Upper lobe of left lung (tissue), 6 donors: ENCODE data around the gene ZNF805. TPM values are rescaled to one million over a fixed set of nuclear protein-coding genes. Genes with fewer than 3 reads are reported as not detected.

ENCODE experiments used
- ATAC-seq, 2 donors: fragments of 200-7000 bp; cut with Tn5 transposase; one replicate each; pipeline ENCODE4 v1.9.1; 2022; ENCODE audit warnings: mild to moderate bottlenecking in 2 of 2, moderate library complexity in 2 of 2; ENCODE audit not compliant: low FRiP score in 2 of 2
- DNase-seq, 2 donors: peaks; one replicate each; pipeline ENCODE4 v3.0.0-alpha.2; 2019 to 2020
- H3K27ac ChIP-seq, 4 donors: fragments of 200-600 bp; sonication (generic); one replicate each; pipeline ENCODE4 v1.5.1; 2016 to 2019
- H3K27me3 ChIP-seq, 4 donors: fragments of 200-600 bp; sonication (generic); one replicate each; pipeline ENCODE4 v1.5.1; 2017 to 2019
- H3K36me3 ChIP-seq, 4 donors: fragments of 200-600 bp; sonication (generic); one replicate each; pipeline ENCODE4 v1.5.1; 2016 to 2019
- H3K4me1 ChIP-seq, 4 donors: fragments of 200-600 bp; sonication (generic); one replicate each; pipeline ENCODE4 v1.5.1; 2018 to 2019
- H3K4me3 ChIP-seq, 4 donors: fragments of 200-600 bp; sonication (generic); one replicate each; pipeline ENCODE4 v1.5.1; 2017 to 2019; ENCODE audit warnings: mild to moderate bottlenecking in 2 of 4, moderate library complexity in 1 of 4
- H3K9me3 ChIP-seq, 4 donors: fragments of 200-600 bp; sonication (generic); one replicate each; pipeline ENCODE4 v1.5.1; 2018 to 2019
- EP300 ChIP-seq, 4 donors: sonication (generic); formaldehyde crosslinking; IDR thresholded peaks; one replicate each; pipeline ENCODE4 v1.5.1; 2017; ENCODE audit warnings: antibody characterized with exemption in 4 of 4, control low read depth in 2 of 4
- POLR2A ChIP-seq, 4 donors: fragments of 450-650 bp; IDR thresholded peaks; one replicate each; pipeline ENCODE4 v1.5.1; 2016 to 2017; ENCODE audit warnings: antibody characterized with exemption in 4 of 4, mild to moderate bottlenecking in 2 of 4
- POLR2AphosphoS5 ChIP-seq, 2 donors: sonication (generic); formaldehyde crosslinking; IDR thresholded peaks; one replicate each; pipeline ENCODE4 v1.5.1; 2017; ENCODE audit warnings: antibody characterized with exemption in 2 of 2
- whole genome bisulfite sequencing, 2 donors: methylation state at CpG; one replicate each; pipeline ENCODE4 v1.1.5; 2017 to 2018; 5-methylcytosine and 5-hydroxymethylcytosine counted together
- total RNA-seq, 6 donors: library from RNA; depleted of rRNA in 4 of 6; stranded (reverse); fragments of >200 nt in 4 of 6; gene quantifications; one replicate each; pipeline versions ENCODE4 v1.1.0 to v1.2.1, GENCODE V29; 2016 to 2021
- TF ChIP-seq, protein P1 (sequence below), 6 experiments: fragments of 450-650 bp in 4 of 6; fragments of 200-600 bp in 2 of 6; sonication (generic) in 2 of 6; IDR thresholded peaks; one replicate each; pipeline ENCODE4 v1.5.1; 2016 to 2019; ENCODE audit warnings: antibody characterized with exemption in 6 of 6
- donor health status: DM: no; HTN: no; CAD: no; lungs with moderate emphysema.
- donor health status: DM: no; HTN: yes; CAD: no; lungs with severe emphysema.

Gene ZNF805
- total RNA-seq, 6 donors from 2014 or later: 10.5 to 18.8 (median 12.8) TPM

DNA sequence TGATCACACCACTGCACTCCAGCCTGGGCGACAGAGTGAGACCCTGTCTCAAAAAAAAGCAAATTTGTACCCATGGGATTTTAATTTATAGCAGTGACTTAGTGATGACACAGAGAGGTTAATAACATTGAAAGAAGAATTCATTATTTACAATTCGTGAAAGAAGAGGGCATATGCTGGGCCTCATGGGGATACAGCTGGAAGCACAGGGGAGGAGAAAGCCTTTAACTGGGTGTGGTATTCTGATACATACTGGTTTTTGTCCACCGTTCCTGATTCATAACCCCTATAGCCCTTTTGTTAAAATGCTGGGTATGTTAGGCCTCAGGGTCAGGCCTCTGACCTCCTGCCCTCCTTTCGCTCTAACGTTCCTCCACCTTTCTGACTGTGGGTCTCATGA, 38.3 kb upstream of the ZNF805 start:
- 90 to 92% methylated on average over 5 of the region's 5 CpGs for WGBS, 2 donors
- TF ChIP-seq EP300 (IDR thresholded peaks at IDR 0.05) (no peak), POLR2AphosphoS5 (IDR thresholded peaks at IDR 0.05) (no peak), POLR2A (IDR thresholded peaks at IDR 0.05) (no peak)
- TF ChIP-seq, protein P1, sequence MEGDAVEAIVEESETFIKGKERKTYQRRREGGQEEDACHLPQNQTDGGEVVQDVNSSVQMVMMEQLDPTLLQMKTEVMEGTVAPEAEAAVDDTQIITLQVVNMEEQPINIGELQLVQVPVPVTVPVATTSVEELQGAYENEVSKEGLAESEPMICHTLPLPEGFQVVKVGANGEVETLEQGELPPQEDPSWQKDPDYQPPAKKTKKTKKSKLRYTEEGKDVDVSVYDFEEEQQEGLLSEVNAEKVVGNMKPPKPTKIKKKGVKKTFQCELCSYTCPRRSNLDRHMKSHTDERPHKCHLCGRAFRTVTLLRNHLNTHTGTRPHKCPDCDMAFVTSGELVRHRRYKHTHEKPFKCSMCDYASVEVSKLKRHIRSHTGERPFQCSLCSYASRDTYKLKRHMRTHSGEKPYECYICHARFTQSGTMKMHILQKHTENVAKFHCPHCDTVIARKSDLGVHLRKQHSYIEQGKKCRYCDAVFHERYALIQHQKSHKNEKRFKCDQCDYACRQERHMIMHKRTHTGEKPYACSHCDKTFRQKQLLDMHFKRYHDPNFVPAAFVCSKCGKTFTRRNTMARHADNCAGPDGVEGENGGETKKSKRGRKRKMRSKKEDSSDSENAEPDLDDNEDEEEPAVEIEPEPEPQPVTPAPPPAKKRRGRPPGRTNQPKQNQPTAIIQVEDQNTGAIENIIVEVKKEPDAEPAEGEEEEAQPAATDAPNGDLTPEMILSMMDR (IDR thresholded peaks at IDR 0.05): no peak
- no peak for ATAC-seq
- Histone ChIP-seq H3K9me3 (peaks cover 0 to 17% (median 15%) of the 10 kb centered on the region in 4 donors), H3K36me3 (peaks cover 16 to 80% (median 58%) of the 10 kb centered on the region in 4 donors), H3K27ac (no peak overlapping the region), H3K4me3 (no peak overlapping the region), H3K4me1 (peaks cover 0 to 8% (median 0%) of the 10 kb centered on the region in 4 donors), H3K27me3 (no peaks in the 10 kb centered on the region)
- DNase-seq: no peak

DNA sequence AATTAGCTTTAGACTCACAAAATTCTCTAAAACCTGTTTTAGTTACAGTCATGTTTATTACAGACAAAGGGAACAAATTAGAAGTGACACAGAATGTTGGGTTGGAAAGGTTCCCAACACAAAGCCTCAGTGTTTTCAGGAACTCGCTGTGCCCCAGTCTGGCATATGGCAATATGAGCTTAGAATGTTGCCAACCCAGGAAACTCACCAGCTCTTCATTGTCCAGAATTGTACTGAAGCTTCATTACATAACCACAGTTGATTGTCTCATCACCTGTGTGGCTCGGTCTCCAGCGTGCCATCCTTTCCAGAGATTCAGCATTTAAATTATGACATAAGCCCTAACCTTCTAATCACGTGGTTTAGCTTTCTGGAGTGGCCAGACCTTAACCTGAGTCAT, 30.1 kb upstream of the ZNF805 start:
- Histone ChIP-seq H3K27ac (no peak overlapping the region), H3K4me1 (no peaks in the 10 kb centered on the region), H3K27me3 (no peaks in the 10 kb centered on the region), H3K4me3 (no peak overlapping the region), H3K9me3 (peaks cover 14 to 49% (median 40%) of the 10 kb centered on the region in 4 donors), H3K36me3 (peaks cover 45 to 96% (median 71%) of the 10 kb centered on the region in 4 donors)
- ATAC-seq (no peak), DNase-seq (no peak)
- TF ChIP-seq, protein P1 (IDR thresholded peaks at IDR 0.05): no peak
- WGBS, 2 donors: 93 to 94% methylated on average over 4 of the region's 4 CpGs

DNA sequence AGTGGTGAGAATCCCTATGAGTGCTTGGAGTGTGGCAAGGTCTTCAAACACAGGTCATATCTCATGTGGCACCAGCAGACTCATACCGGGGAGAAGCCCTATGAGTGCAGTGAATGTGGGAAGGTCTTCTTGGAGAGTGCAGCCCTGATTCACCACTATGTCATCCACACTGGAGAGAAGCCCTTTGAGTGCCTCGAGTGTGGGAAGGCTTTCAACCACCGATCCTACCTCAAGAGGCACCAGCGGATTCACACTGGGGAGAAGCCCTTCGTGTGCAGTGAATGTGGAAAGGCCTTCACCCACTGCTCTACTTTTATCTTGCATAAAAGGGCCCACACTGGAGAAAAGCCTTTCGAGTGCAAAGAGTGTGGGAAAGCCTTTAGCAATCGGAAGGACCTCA, 28.3 kb upstream of the ZNF805 start:
- Histone ChIP-seq H3K9me3 (peaks cover 14 to 53% (median 42%) of the 10 kb centered on the region in 4 donors), H3K36me3 (peaks cover 40 to 95% (median 61%) of the 10 kb centered on the region in 4 donors)
- DNase-seq: no peak

DNA sequence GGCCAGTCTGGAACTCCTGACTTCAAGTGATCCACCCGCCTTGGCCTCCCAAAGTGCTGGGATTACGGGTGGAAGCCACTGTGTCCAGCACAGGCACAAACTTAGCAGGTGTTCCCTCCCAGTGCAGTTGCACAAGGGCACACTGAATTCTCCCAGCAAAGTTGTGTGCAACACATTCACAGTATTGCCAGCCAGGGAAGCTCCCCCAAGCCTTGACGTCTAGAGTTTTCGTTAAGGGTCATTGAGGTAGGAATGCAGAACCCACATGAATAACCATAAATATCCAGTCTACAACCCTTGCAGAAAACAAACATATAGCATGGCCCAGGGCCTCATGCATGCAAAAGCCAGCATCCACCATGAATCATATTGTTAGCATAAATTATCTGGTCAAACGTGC, 12.9 kb upstream of the ZNF805 start:
- 75 to 86% methylated on average over 1 to 5 of the region's 5 CpGs for WGBS, 2 donors
- Histone ChIP-seq H3K4me1 (no peaks in the 10 kb centered on the region), H3K4me3 (no peak overlapping the region), H3K27me3 (no peaks in the 10 kb centered on the region), H3K27ac (no peak overlapping the region), H3K36me3 (no peaks in the 10 kb centered on the region), H3K9me3 (no peaks in the 10 kb centered on the region)
- TF ChIP-seq, protein P1 (IDR thresholded peaks at IDR 0.05): no peak
- TF ChIP-seq POLR2AphosphoS5 (IDR thresholded peaks at IDR 0.05): no peak
- TF ChIP-seq EP300 (IDR thresholded peaks at IDR 0.05): no peak
- TF ChIP-seq POLR2A (IDR thresholded peaks at IDR 0.05): no peak
- no peak for DNase-seq
- no peak for ATAC-seq

More for the DNA sequence above, 28.3 kb upstream of the ZNF805 start:
- H3K4me3 ChIP-seq: no peak overlapping the region
- no peak overlapping the region for H3K27ac ChIP-seq
- TF ChIP-seq EP300 (IDR thresholded peaks at IDR 0.05) (no peak), POLR2AphosphoS5 (IDR thresholded peaks at IDR 0.05) (no peak), POLR2A (IDR thresholded peaks at IDR 0.05) (no peak)
- TF ChIP-seq, protein P1 (IDR thresholded peaks at IDR 0.05): no peak
- ATAC-seq: no peak
- WGBS, 2 donors: 92 to 98% methylated on average over 6 to 7 of the region's 7 CpGs
- H3K4me1 ChIP-seq: no peaks in the 10 kb centered on the region
- no peaks in the 10 kb centered on the region for H3K27me3 ChIP-seq

DNA sequence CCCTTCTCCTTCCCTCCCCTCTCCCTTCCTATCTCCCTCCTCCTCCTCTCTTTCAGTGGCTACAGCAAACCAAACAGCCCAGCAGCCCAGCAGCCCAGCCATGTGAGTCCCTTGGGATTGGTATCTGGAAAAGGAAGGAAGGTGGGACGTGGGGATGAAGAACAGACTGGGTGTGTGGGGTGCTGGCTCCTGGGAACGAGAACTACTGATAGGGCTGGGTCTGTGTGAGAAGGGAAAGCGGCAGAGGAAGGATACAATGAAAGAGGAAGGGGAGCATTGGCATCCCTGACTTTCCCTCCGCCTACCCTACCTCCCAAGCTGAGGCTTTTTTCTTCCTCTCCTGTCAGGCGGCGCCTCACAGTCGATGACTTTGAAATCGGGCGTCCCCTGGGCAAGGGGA, 8.7 kb upstream of the ZNF805 start:
- ATAC-seq: no peak
- 71 to 80% methylated on average over 9 of the region's 9 CpGs for WGBS, 2 donors
- H3K4me3 ChIP-seq: no peak overlapping the region
- H3K4me1 ChIP-seq: no peaks in the 10 kb centered on the region
- TF ChIP-seq, protein P1 (IDR thresholded peaks at IDR 0.05): no peak
- no peak for TF ChIP-seq POLR2A (IDR thresholded peaks at IDR 0.05)
- no peak for TF ChIP-seq POLR2AphosphoS5 (IDR thresholded peaks at IDR 0.05)
- TF ChIP-seq EP300 (IDR thresholded peaks at IDR 0.05): no peak
- no peaks in the 10 kb centered on the region for H3K36me3 ChIP-seq
- no peaks in the 10 kb centered on the region for H3K9me3 ChIP-seq
- H3K27ac ChIP-seq: no peak overlapping the region
- DNase-seq: no peak
- no peaks in the 10 kb centered on the region for H3K27me3 ChIP-seq
